Hepatocyte (in vitro differentiated cells): ENCODE data around the gene SLFN14.

Experiments
- EZH2phosphoT487 ChIP-seq: fragments of 200-600 bp; sonication (generic); IDR thresholded peaks from one replicate; pipeline ENCODE4 v1.6.1; 2018; ENCODE audit warnings: antibody characterized with exemption, mild to moderate bottlenecking, low read depth, moderate library complexity; ENCODE audit not compliant: unreplicated experiment, severe bottlenecking
- TF ChIP-seq, protein P1 (sequence below): fragments of 200-600 bp; sonication (generic); IDR thresholded peaks from 2 replicates; pipeline ENCODE4 v1.5.1; 2016; ENCODE audit warnings: antibody characterized with exemption, mild to moderate bottlenecking; ENCODE audit not compliant: poor library complexity

DNA sequence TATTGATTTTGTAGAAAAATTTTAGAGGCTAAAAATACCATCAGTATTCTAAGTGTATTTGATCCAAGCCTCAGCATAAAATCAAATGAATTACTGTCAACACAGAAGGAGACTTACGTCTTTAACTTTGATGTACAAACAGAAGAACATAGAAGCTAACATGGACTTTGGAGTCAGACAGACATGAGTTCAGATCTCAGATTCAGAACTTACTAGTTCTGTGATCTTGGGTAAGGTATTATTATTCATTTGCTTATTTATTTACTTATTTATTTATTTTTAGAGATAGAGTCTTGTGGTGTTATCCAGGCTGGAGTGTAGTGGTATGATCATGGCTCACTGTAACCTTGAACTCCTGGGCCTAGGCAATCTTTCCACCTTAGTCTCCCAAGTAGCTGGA lies 19.2 kb downstream of the SLFN14 start:
- TF ChIP-seq, protein P1, sequence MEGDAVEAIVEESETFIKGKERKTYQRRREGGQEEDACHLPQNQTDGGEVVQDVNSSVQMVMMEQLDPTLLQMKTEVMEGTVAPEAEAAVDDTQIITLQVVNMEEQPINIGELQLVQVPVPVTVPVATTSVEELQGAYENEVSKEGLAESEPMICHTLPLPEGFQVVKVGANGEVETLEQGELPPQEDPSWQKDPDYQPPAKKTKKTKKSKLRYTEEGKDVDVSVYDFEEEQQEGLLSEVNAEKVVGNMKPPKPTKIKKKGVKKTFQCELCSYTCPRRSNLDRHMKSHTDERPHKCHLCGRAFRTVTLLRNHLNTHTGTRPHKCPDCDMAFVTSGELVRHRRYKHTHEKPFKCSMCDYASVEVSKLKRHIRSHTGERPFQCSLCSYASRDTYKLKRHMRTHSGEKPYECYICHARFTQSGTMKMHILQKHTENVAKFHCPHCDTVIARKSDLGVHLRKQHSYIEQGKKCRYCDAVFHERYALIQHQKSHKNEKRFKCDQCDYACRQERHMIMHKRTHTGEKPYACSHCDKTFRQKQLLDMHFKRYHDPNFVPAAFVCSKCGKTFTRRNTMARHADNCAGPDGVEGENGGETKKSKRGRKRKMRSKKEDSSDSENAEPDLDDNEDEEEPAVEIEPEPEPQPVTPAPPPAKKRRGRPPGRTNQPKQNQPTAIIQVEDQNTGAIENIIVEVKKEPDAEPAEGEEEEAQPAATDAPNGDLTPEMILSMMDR = no peak
- TF ChIP-seq EZH2phosphoT487 = no peak
